GM12891 (cell line): ENCODE results near the gene RBMS3.

Experiments used
- POLR2A ChIP-seq: IDR thresholded peaks from 2 replicates; pipeline ENCODE4 v1.6.1; 2011; ENCODE audit warnings: low read depth, low read length, control low read depth
- POLR2AphosphoS5 ChIP-seq: IDR thresholded peaks from 2 replicates; pipeline ENCODE4 v1.6.1; 2011; ENCODE audit warnings: low read depth, low read length, control low read depth
- TAF1 ChIP-seq: IDR thresholded peaks from 2 replicates; pipeline ENCODE4 v1.6.1; 2011; ENCODE audit warnings: low read depth, low read length, control low read depth

DNA sequence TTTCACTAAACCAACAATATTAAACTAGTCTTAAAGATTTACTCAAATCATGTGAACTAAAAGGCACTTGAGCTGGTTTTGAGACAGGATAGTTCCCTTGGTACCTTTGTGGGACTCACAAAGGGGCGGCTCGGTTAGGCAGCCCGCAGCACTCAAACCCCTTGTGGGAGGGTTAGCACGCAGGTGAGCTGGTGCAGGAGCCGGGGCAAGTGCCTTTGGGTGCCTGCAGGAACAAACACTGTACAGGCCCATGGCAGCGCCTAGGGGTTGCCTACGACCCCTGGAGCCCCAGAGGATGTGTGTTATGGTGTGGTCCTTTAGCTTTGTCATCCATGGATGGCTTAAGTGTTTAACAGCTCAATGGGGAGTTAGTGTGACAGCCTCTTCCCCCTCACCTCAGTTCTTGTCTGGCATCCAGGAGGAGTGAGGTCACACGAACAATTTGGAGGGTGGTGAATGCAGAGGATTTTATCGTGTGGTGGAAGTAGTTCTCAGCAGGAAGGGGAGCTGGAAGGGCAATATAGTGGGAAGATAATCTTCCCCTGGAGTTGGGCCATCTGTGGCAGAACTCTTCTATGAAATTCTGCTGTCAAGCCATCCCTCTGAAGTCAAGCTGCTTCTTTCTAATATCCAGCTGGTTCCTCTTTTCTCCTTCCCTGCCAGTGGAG is 470.9 kb downstream of the RBMS3 start:
- no peak for TF ChIP-seq POLR2A
- no peak for TF ChIP-seq POLR2AphosphoS5
- no peak for TF ChIP-seq TAF1
